Colonic mucosa (tissue), 4 donors: Measurements from ENCODE around the gene IMPDH1. TPM values are rescaled to one million over a fixed set of nuclear protein-coding genes. Genes with fewer than 3 reads are reported as not detected.

Experiments
- DNase-seq: peaks from one replicate; pipeline ENCODE4 v3.0.0-alpha.2; 2020
- H3K27ac ChIP-seq: fragments of 200-600 bp; one replicate; pipeline ENCODE4 v1.8.0; 2021
- H3K27me3 ChIP-seq: fragments of 200-600 bp; one replicate; pipeline ENCODE4 v1.8.0; 2021
- H3K36me3 ChIP-seq: fragments of 200-600 bp; one replicate; pipeline ENCODE4 v1.8.0; 2021
- H3K4me1 ChIP-seq: fragments of 200-600 bp; one replicate; pipeline ENCODE4 v1.8.0; 2021; ENCODE audit warnings: mild to moderate bottlenecking
- H3K4me3 ChIP-seq: fragments of 200-600 bp; one replicate; pipeline ENCODE4 v1.8.0; 2021
- H3K9ac ChIP-seq, 2 donors: one replicate each; pipeline ENCODE4 v1.7.0; 2013; ENCODE audit warnings: control low read depth in 2 of 2, low read depth in 2 of 2, low read length in 2 of 2
- H3K9me3 ChIP-seq: fragments of 200-600 bp; one replicate; pipeline ENCODE4 v1.8.0; 2021
- intact Hi-C: fragments of 100-400 bp; cut with DNase I; formaldehyde crosslinking; loops from one replicate; pipeline ENCODE4 v1.14.1; 2022
- total RNA-seq, 2 donors: library from RNA; stranded (reverse); fragmentation: NEBNext Ultra II Directional in 1 of 2; extraction: Animal tissue kit (Norgen Biotek cat#: 25700) in 1 of 2; gene quantifications; one replicate each; pipeline ENCODE4 v1.2.1, GENCODE V29; 2021
- TF ChIP-seq, protein P1 (sequence below): fragments of 200-600 bp; IDR thresholded peaks from one replicate; pipeline ENCODE4 v1.8.0; 2022; ENCODE audit warnings: antibody characterized with exemption, mild to moderate bottlenecking
- donor health status: healthy.
- donor health status: DM: no; HTN: no; CAD: no.
- donor health status: DM: no; HTN: no; CAD: no.

Gene IMPDH1
- total RNA-seq, 2 donors from 2014 or later, result 37.5 to 50.0 TPM

DNA sequence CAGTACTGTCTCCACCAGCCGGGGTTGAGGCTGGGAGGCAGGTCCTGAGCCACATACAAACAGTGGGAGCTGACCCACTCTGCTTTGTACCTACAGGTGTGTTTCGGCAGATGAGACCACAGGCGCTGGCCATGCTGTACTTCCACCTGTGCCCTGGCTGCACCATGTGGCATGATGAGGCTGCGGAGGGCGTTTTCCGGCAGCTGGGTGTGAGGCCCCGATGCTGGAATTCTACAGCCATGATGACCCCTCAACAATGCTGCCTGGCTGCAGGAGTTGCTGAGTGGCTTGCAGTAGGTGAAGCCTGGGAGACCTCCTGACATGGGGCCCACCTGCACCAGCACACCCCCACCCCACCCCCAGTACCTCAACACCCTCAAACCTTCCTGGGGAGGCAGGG is 18.0 kb downstream of the IMPDH1 start:
- no peak overlapping the region for H3K27ac ChIP-seq
- H3K4me3 ChIP-seq, result no peak overlapping the region
- H3K4me1 ChIP-seq, result no peaks in the 10 kb centered on the region
- H3K9me3 ChIP-seq, result no peaks in the 10 kb centered on the region
- intact Hi-C loops, result no loop called here
- TF ChIP-seq, protein P1, sequence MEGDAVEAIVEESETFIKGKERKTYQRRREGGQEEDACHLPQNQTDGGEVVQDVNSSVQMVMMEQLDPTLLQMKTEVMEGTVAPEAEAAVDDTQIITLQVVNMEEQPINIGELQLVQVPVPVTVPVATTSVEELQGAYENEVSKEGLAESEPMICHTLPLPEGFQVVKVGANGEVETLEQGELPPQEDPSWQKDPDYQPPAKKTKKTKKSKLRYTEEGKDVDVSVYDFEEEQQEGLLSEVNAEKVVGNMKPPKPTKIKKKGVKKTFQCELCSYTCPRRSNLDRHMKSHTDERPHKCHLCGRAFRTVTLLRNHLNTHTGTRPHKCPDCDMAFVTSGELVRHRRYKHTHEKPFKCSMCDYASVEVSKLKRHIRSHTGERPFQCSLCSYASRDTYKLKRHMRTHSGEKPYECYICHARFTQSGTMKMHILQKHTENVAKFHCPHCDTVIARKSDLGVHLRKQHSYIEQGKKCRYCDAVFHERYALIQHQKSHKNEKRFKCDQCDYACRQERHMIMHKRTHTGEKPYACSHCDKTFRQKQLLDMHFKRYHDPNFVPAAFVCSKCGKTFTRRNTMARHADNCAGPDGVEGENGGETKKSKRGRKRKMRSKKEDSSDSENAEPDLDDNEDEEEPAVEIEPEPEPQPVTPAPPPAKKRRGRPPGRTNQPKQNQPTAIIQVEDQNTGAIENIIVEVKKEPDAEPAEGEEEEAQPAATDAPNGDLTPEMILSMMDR, result no peak
- no peaks in the 10 kb centered on the region for H3K27me3 ChIP-seq
- peaks cover 7% of the 10 kb centered on the region for H3K36me3 ChIP-seq
- H3K9ac ChIP-seq, result no peak overlapping the region
- DNase-seq, result no peak

DNA sequence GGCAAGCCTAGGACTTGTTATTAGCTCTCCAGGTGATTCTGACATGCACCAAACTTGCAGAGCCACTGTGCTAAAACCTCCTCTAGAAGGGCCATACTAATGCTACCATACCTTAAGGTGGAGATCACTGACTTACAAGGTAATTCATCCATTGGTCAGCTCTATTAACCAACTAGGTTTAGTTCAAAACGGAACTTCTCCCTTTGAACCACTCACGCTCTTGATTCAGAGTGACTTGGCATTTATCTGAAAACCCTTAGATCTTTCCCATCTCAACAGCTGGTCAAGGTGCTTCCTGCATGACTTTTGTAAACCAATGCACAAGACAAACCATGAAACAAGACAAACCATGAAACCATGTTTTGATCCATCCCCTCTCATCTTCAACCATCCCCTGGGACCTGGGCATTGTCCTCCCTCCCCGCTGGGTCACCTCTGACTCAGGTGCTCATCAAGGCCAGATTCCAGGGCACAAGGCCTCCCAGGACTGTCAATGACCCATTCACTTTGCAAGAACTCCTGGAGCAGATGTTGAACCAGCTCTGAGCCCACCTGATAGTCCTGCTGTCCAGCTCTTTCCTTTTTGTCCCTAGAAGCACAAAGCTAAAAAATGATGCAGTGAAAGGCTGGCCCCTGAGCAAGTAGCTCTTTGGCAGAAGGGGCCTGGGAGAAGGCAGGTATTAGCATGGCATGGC is 18.8 kb downstream of the IMPDH1 start:
- H3K27ac ChIP-seq, result no peak overlapping the region
- peaks cover 7% of the 10 kb centered on the region for H3K36me3 ChIP-seq
- H3K4me3 ChIP-seq, result no peak overlapping the region
- H3K27me3 ChIP-seq, result no peaks in the 10 kb centered on the region
- TF ChIP-seq, protein P1, result no peak
- H3K9me3 ChIP-seq, result no peaks in the 10 kb centered on the region
- H3K4me1 ChIP-seq, result no peaks in the 10 kb centered on the region
- intact Hi-C loops, result no loop called here
- no peak overlapping the region for H3K9ac ChIP-seq
- no peak for DNase-seq

DNA sequence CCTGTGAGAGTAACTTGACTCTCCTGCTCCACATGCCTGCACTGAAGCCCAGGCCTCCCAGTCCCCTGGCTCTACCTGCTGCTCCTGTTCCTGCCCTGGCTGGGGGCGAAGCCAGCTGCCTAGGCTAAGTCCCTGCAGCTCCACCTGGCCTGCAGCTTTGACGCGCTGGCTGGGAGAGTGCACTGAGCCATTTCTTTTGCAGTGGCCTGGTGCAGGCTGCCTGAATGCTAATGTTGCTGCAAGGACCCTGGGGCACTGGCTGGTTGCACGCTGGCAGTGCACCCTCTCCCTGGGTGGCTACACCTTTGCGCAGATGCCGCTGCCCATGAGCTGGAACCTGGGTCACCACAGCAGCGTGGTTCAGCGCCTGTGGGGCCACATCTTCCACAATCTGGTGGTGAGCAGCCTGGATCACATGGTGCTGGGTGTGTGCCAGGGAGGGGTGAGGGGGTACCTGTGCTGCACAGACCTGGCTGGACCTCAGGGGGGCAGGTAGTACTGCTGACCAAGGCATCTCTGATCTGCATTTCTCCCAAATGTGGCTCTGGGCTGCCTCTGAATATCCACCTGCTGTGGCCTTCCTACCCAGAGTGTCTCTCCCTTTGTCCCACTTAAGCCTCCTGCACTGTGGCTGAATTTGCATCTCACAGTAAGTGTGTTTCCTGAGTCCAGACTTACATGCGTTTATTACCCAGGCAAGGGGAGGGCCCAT is 20.0 kb downstream of the IMPDH1 start:
- no peak overlapping the region for H3K4me3 ChIP-seq
- H3K27me3 ChIP-seq, result no peaks in the 10 kb centered on the region
- TF ChIP-seq, protein P1, result no peak
- intact Hi-C loops, result loop anchor here (2.0 kb wide), 1 partner anchor 41 kb away; no protein-coding TSS in a partner anchor
- H3K4me1 ChIP-seq, result no peaks in the 10 kb centered on the region
- DNase-seq, result no peak
- peaks cover 7% of the 10 kb centered on the region for H3K36me3 ChIP-seq
- H3K27ac ChIP-seq, result no peak overlapping the region
- H3K9ac ChIP-seq, result no peak overlapping the region
- H3K9me3 ChIP-seq, result no peaks in the 10 kb centered on the region

DNA sequence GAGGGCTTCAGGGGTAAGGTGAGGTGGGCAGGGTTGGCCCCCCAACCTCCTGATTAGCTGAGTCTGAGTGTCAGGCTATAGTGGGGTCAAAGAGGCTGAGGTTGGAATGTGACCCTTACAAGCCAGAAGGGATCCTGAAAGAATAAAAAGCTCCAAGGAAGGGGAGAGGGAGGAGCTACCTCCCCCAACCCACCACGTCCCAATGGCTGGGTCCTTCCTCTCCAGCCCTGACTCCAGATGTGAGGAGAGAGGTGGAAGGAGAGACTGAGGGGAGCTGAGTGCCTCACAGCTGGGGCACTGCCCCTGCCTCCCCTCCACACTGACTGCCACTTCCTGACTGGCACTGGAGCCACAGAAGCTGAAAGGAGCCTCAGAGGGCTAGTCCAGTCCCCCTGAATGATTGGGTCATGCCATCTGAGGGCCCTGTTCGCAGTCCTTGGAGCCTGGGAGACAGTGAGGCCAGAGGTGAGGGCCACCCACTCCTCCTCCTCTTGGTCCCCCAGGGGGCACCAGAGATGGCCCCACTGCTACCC is 20.6 kb downstream of the IMPDH1 start:
- no peak overlapping the region for H3K9ac ChIP-seq
- no peaks in the 10 kb centered on the region for H3K27me3 ChIP-seq
- peaks cover 6% of the 10 kb centered on the region for H3K36me3 ChIP-seq
- TF ChIP-seq, protein P1, result no peak
- H3K4me3 ChIP-seq, result no peak overlapping the region
- intact Hi-C loops, result loop anchor here (2.0 kb wide), 1 partner anchor 40 kb away; no protein-coding TSS in a partner anchor
- no peak for DNase-seq
- H3K9me3 ChIP-seq, result no peaks in the 10 kb centered on the region
- H3K4me1 ChIP-seq, result no peaks in the 10 kb centered on the region
- no peak overlapping the region for H3K27ac ChIP-seq

DNA sequence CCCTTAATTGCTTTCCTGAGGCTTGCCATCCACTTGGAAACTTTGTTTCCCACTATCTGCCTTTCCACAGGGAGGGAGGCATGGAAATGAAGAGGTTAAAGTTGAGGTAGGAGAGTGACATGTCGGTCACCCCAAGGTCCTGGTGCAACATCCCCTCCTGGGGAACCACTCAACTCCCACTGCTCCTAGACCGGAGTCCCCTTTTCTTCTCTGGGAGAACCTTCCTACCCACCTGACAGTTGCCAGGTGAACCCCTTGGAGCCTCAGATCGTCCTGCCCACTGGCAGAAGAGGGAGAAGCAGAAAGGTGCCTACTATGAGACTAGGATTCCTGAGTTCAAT is 21.7 kb downstream of the IMPDH1 start:
- Histone ChIP-seq H3K36me3 (no peaks in the 10 kb centered on the region), H3K4me3 (no peak overlapping the region), H3K27me3 (no peaks in the 10 kb centered on the region), H3K9me3 (no peaks in the 10 kb centered on the region), H3K9ac (no peak overlapping the region), H3K4me1 (no peaks in the 10 kb centered on the region), H3K27ac (no peak overlapping the region)
- no peak for DNase-seq
- intact Hi-C loops, result loop anchor here (2.0 kb wide), 1 partner anchor 39 kb away; no protein-coding TSS in a partner anchor
- TF ChIP-seq, protein P1, result no peak
